ENCODE measurements around the gene GATA3.
A peak's percentile ranks its signal among the peaks of the same experiment; 100 is the strongest.

Gene GATA3

DNA sequence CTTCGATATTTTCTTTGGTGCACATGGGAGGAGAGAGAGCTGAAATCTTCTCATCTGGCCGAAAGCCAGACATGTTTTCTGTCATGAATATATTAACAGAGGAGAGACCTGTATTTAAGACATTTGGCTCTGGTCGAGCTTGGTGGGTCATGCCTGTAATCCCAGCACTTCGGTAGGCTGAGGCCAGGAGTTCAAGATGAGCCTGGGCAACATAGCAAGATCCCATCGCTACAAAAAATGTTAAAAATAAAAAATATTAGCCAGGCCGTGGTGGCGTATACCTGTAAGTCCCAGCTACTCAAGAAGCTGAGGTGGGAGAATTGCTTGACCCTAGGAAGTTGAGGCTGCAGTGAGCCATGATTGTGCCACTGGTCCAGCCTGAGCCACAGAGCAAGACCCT, 21.9 kb upstream of the GATA3 start:
- no peak overlapping the region for H3K9ac ChIP-seq (ENCODE audit: low read depth, low read length)
- H3K36me3 ChIP-seq (ENCODE audit: insufficient read depth, low read length): no peaks in the 10 kb centered on the region
- H3K4me2 ChIP-seq (ENCODE audit: low read length): no peak overlapping the region
- H3K27me3 ChIP-seq (ENCODE audit: control insufficient read depth, insufficient read depth, low read length): peaks cover 63% of the 10 kb centered on the region
- H3K9me3 ChIP-seq (replicated peaks; ENCODE audit: low read length): no peaks in the 10 kb centered on the region
- no peak overlapping the region for H3K4me3 ChIP-seq (ENCODE audit: low read length)
- peaks cover 16% of the 10 kb centered on the region for H3K4me1 ChIP-seq (ENCODE audit: control insufficient read depth, insufficient read depth, low read length)

DNA sequence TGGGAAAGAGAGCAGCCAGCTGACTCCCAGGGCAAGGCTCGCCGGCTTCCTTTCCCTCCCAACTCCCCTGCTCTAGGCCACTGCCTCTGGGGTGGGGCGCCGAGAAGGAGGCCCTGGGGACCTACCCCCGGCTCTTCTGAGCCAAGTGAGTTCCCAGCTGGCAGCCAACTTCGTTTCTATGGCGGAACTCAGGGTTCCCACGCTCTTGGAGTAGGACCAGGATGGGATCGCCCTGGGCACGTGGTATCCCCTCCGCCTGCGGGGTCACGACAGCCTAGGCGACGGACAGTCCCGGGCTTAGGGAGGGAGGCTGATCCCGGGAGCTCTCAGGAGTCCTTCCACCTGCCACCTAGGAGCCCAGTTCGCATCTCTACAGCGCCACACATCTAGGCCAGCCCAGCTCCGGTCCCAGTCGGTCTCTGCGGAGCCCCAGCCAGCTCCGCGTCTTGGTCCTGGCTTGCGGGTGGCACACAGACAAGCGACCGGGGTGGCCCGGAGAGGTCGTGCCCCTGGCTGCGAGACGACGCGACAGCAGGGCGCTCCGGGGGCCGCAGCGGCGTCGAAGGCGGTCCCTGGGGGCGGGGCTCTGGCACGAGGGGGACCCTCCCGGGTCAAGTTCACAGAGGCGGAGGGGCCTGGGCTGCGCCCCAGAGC, 20.5 kb upstream of the GATA3 start:
- peak overlapping the region; percentile 0 for H3K4me3 ChIP-seq (ENCODE audit: low read length)
- peaks cover 16% of the 10 kb centered on the region for H3K4me1 ChIP-seq (ENCODE audit: control insufficient read depth, insufficient read depth, low read length)
- H3K36me3 ChIP-seq (ENCODE audit: insufficient read depth, low read length): no peaks in the 10 kb centered on the region
- no peak overlapping the region for H3K9ac ChIP-seq (ENCODE audit: low read depth, low read length)
- H3K27me3 ChIP-seq (ENCODE audit: control insufficient read depth, insufficient read depth, low read length): peaks cover 76% of the 10 kb centered on the region
- H3K4me2 ChIP-seq (ENCODE audit: low read length): peak overlapping the region; percentile 70
- H3K9me3 ChIP-seq (replicated peaks; ENCODE audit: low read length): no peaks in the 10 kb centered on the region

DNA sequence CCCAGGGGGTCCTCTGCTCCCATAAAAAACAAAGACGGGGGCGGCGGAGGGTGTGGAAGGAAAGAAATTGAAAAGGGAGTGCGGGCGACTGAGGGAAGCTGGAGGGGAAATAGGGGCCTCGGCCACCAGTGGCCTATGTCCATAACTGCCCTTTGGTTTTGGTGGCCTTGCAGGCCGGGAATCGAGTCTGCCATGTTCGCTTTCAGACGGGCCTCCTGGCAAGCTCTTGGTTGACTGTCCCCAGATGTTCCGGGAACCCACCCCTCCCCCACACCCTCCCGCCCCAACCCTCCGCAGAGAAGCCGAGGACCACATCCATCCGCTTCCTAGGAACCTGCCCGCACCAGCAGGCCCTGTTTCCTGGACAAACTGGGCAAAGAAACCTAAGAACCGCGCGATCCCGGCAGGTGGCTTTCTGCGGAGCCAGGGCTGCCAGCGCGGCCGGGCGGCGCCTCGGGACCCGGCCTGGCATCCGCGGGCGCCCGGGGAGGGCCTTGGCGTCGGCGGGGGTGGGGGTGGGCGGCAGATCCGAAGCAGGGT, 20.0 kb upstream of the GATA3 start:
- Histone ChIP-seq H3K9me3 (replicated peaks; ENCODE audit: low read length) (no peaks in the 10 kb centered on the region), H3K4me1 (ENCODE audit: control insufficient read depth, insufficient read depth, low read length) (peaks cover 16% of the 10 kb centered on the region), H3K36me3 (ENCODE audit: insufficient read depth, low read length) (no peaks in the 10 kb centered on the region), H3K27me3 (ENCODE audit: control insufficient read depth, insufficient read depth, low read length) (peaks cover 82% of the 10 kb centered on the region), H3K4me2 (ENCODE audit: low read length) (peak overlapping the region; percentile 70), H3K4me3 (ENCODE audit: low read length) (peak overlapping the region; percentile 0), H3K9ac (ENCODE audit: low read depth, low read length) (no peak overlapping the region)

DNA sequence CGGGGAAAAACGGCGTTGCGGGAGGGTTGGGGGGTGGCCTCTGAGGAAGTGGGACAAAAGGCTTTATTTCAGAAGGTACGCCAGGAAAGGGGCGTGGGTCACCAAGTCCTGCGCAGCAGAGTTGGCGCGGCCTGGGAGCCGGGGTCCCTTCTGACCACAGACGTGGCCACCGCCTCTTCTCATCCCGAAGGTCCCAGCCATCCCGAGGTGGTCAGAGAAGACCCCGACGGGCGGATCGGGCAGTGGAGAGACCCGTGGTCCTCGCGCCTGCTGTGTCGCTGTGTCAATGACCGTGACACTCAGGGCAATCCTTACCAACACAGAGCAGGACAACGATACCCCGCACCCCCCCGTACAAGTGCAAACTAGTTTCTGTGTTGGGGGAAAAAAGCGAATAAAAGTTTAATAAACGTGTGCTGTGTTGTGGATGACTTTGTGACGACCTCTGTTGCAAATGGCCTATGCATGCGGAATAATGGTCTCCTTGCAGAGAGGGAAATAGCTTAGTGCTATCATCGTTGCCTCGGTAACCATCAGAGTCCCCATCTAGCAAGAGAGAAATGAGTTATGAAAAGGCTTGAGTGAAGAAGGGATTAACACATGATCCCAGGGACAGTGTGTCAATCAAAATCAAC, 19.4 kb upstream of the GATA3 start:
- Histone ChIP-seq H3K9me3 (replicated peaks; ENCODE audit: low read length) (no peaks in the 10 kb centered on the region), H3K4me3 (ENCODE audit: low read length) (no peak overlapping the region), H3K9ac (ENCODE audit: low read depth, low read length) (no peak overlapping the region), H3K36me3 (ENCODE audit: insufficient read depth, low read length) (no peaks in the 10 kb centered on the region), H3K4me1 (ENCODE audit: control insufficient read depth, insufficient read depth, low read length) (peaks cover 16% of the 10 kb centered on the region), H3K4me2 (ENCODE audit: low read length) (peak overlapping the region; percentile 70), H3K27me3 (ENCODE audit: control insufficient read depth, insufficient read depth, low read length) (peaks cover 88% of the 10 kb centered on the region)

DNA sequence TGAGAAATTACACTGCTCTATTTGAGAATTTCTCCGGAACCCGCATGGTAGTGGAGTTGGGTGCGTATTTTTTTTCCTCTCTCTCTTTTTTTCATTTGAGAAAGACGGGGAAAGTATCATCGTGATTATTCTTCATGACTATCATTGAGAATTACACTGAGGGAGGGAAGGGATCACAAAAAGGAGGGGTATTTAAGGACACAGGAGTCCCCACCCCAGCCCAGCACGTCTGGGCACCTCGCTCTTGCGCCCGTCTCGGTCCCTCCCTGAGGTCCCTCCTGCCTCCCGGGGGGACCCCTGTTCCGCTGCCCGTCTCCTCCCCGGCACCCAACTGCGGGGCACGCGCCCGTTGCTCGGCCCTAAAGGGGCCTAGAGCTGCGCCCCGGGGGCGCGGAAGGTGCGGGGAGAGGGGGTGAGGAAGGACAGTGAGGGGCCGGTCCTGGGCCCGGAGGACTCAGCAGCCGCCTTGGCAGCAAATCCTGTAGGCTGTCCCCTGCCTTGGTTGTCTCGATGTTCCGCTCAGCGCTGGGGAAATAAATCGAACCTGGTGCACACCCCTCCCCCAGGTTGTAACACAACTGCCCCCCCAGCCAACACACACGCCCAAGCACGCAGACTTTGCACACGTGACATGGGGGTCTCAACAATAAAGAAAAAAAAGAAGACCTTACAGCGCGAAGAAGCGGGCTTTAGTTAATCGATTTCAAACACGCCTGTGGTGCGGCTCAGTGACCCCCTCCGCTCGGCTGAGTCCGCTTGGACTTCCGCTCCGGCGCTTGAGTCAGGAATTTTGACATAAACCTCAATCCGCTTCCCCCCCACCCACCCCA, 18.6 kb upstream of the GATA3 start:
- peaks cover 16% of the 10 kb centered on the region for H3K4me1 ChIP-seq (ENCODE audit: control insufficient read depth, insufficient read depth, low read length)

DNA sequence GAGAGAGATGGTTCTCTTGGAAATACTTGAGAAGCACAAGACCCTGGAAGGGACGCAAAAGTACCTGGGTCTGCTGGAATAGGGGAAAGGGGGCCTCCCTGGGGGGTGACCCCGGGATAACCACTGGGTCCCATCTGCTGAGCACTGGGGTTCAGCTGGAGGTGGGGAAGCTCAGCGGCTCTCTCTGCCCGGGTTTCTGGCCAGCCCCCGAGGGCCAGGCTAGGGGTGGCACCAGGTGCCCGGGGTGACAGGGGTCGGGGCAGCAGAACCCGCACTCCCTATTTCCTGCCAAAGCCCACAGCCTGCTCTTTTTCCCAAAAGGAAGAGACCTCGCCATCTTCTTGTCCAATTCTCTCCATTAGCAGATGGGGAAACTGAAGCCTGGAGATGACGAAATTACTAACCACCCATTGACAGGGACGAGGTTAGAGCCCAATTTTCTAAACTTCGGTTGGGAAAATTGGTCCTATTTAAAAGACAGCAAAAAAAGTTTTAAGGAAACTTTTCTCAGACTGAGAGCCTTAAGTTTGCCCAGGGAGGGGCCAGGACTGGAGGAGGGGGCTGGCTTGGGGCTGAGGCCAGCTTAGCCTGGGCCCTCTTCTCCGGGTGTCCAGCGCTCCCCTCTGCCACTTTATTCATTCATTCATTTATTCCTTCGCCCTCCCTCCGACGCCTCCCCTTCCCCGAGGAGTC, 17.8 kb upstream of the GATA3 start:
- Histone ChIP-seq H3K4me3 (ENCODE audit: low read length) (no peak overlapping the region), H3K36me3 (ENCODE audit: insufficient read depth, low read length) (no peaks in the 10 kb centered on the region), H3K9ac (ENCODE audit: low read depth, low read length) (no peak overlapping the region), H3K4me1 (ENCODE audit: control insufficient read depth, insufficient read depth, low read length) (peaks cover 16% of the 10 kb centered on the region), H3K4me2 (ENCODE audit: low read length) (peak overlapping the region; percentile 21), H3K27me3 (ENCODE audit: control insufficient read depth, insufficient read depth, low read length) (peaks cover 92% of the 10 kb centered on the region), H3K9me3 (replicated peaks; ENCODE audit: low read length) (no peaks in the 10 kb centered on the region)

More for the DNA sequence above, 18.6 kb upstream of the GATA3 start:
- Histone ChIP-seq H3K27me3 (ENCODE audit: control insufficient read depth, insufficient read depth, low read length) (peaks cover 92% of the 10 kb centered on the region), H3K4me2 (ENCODE audit: low read length) (peak overlapping the region; percentile 6), H3K4me3 (ENCODE audit: low read length) (no peak overlapping the region), H3K36me3 (ENCODE audit: insufficient read depth, low read length) (no peaks in the 10 kb centered on the region), H3K9ac (ENCODE audit: low read depth, low read length) (no peak overlapping the region), H3K9me3 (replicated peaks; ENCODE audit: low read length) (no peaks in the 10 kb centered on the region)

DNA sequence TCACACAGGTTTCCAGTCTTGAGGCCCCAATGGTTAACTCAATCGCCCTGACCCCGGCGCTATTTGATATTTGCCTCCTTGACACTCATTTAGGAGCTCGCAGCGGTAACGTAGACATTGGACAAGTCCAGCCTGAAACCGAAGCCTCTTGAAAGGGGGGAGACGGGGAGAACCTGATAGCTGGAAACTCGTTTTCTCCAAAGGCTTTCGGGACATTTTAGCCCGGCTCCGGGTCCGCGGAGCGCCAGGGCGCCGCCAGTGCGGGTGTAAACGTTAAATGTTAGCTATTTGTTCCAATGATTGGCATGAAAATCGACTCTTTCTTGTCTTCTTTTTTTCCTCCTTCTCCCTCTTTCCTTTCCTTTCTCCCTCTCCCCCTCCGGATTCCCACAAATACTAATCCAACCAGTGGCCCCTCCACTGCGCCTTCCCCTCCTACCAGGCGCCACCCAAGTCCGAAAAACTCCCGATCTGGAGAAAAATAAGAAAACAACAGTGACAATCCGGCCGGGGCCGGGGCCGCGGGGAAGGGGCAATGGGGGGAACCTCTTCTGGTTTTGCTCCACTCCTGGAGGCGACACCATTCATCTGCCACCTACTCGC, 17.2 kb upstream of the GATA3 start:
- peaks cover 16% of the 10 kb centered on the region for H3K4me1 ChIP-seq (ENCODE audit: control insufficient read depth, insufficient read depth, low read length)
- H3K4me2 ChIP-seq (ENCODE audit: low read length): peak overlapping the region; percentile 21
- no peaks in the 10 kb centered on the region for H3K9me3 ChIP-seq (replicated peaks; ENCODE audit: low read length)
- no peak overlapping the region for H3K9ac ChIP-seq (ENCODE audit: low read depth, low read length)
- H3K4me3 ChIP-seq (ENCODE audit: low read length): no peak overlapping the region
- peaks cover 94% of the 10 kb centered on the region for H3K27me3 ChIP-seq (ENCODE audit: control insufficient read depth, insufficient read depth, low read length)
- H3K36me3 ChIP-seq (ENCODE audit: insufficient read depth, low read length): no peaks in the 10 kb centered on the region

DNA sequence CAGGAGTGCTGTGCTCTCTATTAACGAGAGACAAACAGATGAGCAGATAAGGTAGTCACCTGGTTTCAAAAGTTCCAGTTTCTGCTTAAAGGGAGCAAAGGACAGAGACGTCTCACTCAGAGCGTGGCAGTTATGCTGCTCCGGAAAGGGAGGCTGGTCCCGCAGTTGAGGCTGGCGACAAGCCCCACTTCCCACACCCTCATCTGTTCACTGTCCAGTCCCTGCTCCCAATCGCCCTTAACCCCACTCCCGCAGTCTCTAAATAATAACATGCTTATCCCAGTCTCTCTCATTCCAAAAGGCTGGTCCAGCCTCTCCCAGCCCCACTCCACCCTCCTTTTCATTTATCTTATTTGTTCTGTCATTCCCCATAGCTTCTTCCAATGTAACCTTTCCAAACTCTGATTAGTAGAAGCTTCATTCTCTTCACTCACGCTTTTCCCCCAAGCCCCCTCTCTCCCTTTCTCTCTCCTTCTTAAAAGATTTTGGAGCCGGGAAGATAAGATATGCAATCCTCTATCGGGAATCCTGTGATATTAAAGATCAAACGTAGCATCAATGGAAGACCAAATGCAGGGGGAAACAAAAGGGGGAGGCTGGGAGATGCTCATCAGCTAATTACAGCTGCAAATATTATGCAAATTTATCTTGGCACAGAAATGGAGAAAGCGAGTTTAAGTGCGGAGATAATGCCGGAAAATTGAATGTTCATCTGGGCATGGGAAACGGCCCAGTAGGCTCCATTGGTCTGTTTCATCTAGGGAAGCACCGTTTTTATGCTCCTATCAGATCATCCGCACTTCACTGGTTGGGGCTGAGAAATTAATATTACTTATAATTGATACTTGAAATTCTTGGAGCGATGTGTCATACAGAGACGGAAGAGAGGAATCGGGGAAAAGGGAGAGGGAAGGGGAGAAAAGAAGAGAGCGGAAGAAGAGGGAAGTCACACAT, 16.3 kb upstream of the GATA3 start:
- H3K9me3 ChIP-seq (replicated peaks; ENCODE audit: low read length): no peaks in the 10 kb centered on the region
- no peak overlapping the region for H3K4me3 ChIP-seq (ENCODE audit: low read length)
- H3K4me2 ChIP-seq (ENCODE audit: low read length): no peak overlapping the region
- H3K9ac ChIP-seq (ENCODE audit: low read depth, low read length): no peak overlapping the region
- peaks cover 95% of the 10 kb centered on the region for H3K27me3 ChIP-seq (ENCODE audit: control insufficient read depth, insufficient read depth, low read length)
- H3K36me3 ChIP-seq (ENCODE audit: insufficient read depth, low read length): no peaks in the 10 kb centered on the region
- H3K4me1 ChIP-seq (ENCODE audit: control insufficient read depth, insufficient read depth, low read length): peaks cover 16% of the 10 kb centered on the region

DNA sequence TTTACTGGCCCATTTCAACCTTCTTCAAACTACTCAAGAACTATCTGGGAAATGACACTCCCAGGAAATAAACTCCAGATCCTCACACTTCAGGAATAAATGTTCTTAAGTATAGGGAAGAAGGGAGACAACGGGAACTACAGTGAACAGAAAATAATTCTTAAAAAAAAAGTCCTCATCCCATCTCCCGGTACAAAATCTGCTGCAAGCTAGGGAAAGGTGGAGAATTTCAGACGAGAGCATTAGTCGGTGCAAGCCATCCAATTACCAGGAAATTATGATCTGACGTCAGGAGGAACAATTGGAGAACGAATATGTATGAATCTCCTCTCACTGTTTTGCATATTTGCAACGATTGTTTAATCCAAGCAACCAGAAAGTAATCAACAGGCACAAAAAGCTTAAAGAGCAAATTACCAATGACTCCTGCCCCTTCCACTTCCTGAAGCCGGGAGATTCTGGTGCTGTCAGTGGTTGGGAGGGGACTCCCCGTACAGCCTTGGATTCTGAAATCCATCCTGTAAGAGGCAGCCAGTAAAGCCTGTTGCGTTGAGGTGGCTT, 15.1 kb upstream of the GATA3 start:
- Histone ChIP-seq H3K4me2 (ENCODE audit: low read length) (no peak overlapping the region), H3K9ac (ENCODE audit: low read depth, low read length) (no peak overlapping the region), H3K4me1 (ENCODE audit: control insufficient read depth, insufficient read depth, low read length) (peaks cover 7% of the 10 kb centered on the region), H3K9me3 (replicated peaks; ENCODE audit: low read length) (no peaks in the 10 kb centered on the region), H3K4me3 (ENCODE audit: low read length) (no peak overlapping the region), H3K36me3 (ENCODE audit: insufficient read depth, low read length) (no peaks in the 10 kb centered on the region), H3K27me3 (ENCODE audit: control insufficient read depth, insufficient read depth, low read length) (peaks cover 95% of the 10 kb centered on the region)

DNA sequence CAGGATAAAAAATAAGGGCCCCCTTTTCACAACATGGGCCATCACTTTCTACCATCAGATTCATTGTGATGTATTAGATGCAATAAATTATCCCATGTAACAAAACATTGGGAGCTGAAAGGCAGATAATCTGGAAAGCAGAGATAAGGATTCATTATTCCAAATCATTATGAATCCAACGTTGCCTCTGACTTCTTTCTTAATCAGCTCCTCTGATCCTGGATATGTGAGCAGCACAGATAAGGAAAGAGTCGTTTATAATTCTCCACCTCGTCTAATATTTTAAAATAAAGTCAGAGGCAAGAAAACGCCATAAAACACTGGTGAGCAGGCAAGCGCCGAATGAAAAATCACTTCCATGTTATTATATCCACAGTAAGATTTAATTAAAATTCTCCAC, 13.8 kb upstream of the GATA3 start:
- Histone ChIP-seq H3K4me3 (ENCODE audit: low read length) (no peak overlapping the region), H3K9me3 (replicated peaks; ENCODE audit: low read length) (no peaks in the 10 kb centered on the region), H3K4me1 (ENCODE audit: control insufficient read depth, insufficient read depth, low read length) (peaks cover 12% of the 10 kb centered on the region), H3K27me3 (ENCODE audit: control insufficient read depth, insufficient read depth, low read length) (peaks cover 97% of the 10 kb centered on the region), H3K36me3 (ENCODE audit: insufficient read depth, low read length) (no peaks in the 10 kb centered on the region), H3K9ac (ENCODE audit: low read depth, low read length) (no peak overlapping the region), H3K4me2 (ENCODE audit: low read length) (no peak overlapping the region)
